ENCODE measurements around the gene HSPB9.

The HSPB9 gene

GRCh38 chr17:42098730-42099399 is 23.7 kb upstream of the HSPB9 start:
- in situ Hi-C loops (cut with HindIII; ENCODE audit: low sequenced_read_pairs), result no loop called here

- in situ Hi-C loops (cut with HindIII; ENCODE audit: low sequenced_read_pairs), result no loop called here
Measured at GRCh38 chr17:42101513-42102292, 20.9 kb upstream of the HSPB9 start.

- in situ Hi-C loops (cut with HindIII; ENCODE audit: low sequenced_read_pairs), result no loop called here
Measured at GRCh38 chr17:42103221-42103954, 19.2 kb upstream of the HSPB9 start.

GRCh38 chr17:42104264-42104663 is 18.3 kb upstream of the HSPB9 start:
- in situ Hi-C loops (cut with HindIII; ENCODE audit: low sequenced_read_pairs), result no loop called here

- in situ Hi-C loops (cut with HindIII; ENCODE audit: low sequenced_read_pairs), result no loop called here
Measured at GRCh38 chr17:42106009-42106408, 16.6 kb upstream of the HSPB9 start.

- in situ Hi-C loops (cut with HindIII; ENCODE audit: low sequenced_read_pairs), result no loop called here
Measured at GRCh38 chr17:42107124-42107523, 15.5 kb upstream of the HSPB9 start.

GRCh38 chr17:42107597-42108576 is 14.7 kb upstream of the HSPB9 start:
- in situ Hi-C loops (cut with HindIII; ENCODE audit: low sequenced_read_pairs), result no loop called here

- in situ Hi-C loops (cut with HindIII; ENCODE audit: low sequenced_read_pairs), result no loop called here
Measured at GRCh38 chr17:42109086-42109485, 13.5 kb upstream of the HSPB9 start.

- in situ Hi-C loops (cut with HindIII; ENCODE audit: low sequenced_read_pairs), result no loop called here
Measured at GRCh38 chr17:42110301-42111264, 12.0 kb upstream of the HSPB9 start.

GRCh38 chr17:42111265-42111636 is 11.4 kb upstream of the HSPB9 start:
- in situ Hi-C loops (cut with HindIII; ENCODE audit: low sequenced_read_pairs), result no loop called here

GRCh38 chr17:42111871-42112551 is 10.6 kb upstream of the HSPB9 start:
- in situ Hi-C loops (cut with HindIII; ENCODE audit: low sequenced_read_pairs), result no loop called here

- in situ Hi-C loops (cut with HindIII; ENCODE audit: low sequenced_read_pairs), result no loop called here
Measured at GRCh38 chr17:42112552-42113176, 9.9 kb upstream of the HSPB9 start, which contains the start of gene DHX58. DHX58 (minus strand) TSS chr17:42112714; CDS start chr17:42111892, 822 bp downstream.

GRCh38 chr17:42113293-42114069 is 9.1 kb upstream of the HSPB9 start:
- in situ Hi-C loops (cut with HindIII; ENCODE audit: low sequenced_read_pairs), result no loop called here

- in situ Hi-C loops (cut with HindIII; ENCODE audit: low sequenced_read_pairs), result no loop called here
Measured at GRCh38 chr17:42114118-42114517, 8.5 kb upstream of the HSPB9 start.

GRCh38 chr17:42116705-42117396 is 5.8 kb upstream of the HSPB9 start:
- in situ Hi-C loops (cut with HindIII; ENCODE audit: low sequenced_read_pairs), result no loop called here

GRCh38 chr17:42117397-42118125 is 5.0 kb upstream of the HSPB9 start:
- in situ Hi-C loops (cut with HindIII; ENCODE audit: low sequenced_read_pairs), result no loop called here

Measured in DLD1 (cell line).